Mesendoderm (in vitro differentiated cells): ENCODE results near the gene ABR.

ENCODE experiments used
- DNase-seq: peaks from one replicate; pipeline ENCODE4 v3.0.0; 2013
- H2AK5ac ChIP-seq: 2 replicates; pipeline ENCODE4 v1.6.1; 2013; ENCODE audit warnings: low read length, inconsistent platforms
- H2BK120ac ChIP-seq: 2 replicates; pipeline ENCODE4 v1.6.1; 2013; ENCODE audit warnings: low read depth, mild to moderate bottlenecking, low read length, moderate library complexity, mixed read lengths
- H2BK15ac ChIP-seq: replicated peaks from 2 replicates; pipeline ENCODE4 v1.6.1; 2013; ENCODE audit warnings: low read depth, mild to moderate bottlenecking, moderate library complexity
- H2BK5ac ChIP-seq: 2 replicates; pipeline ENCODE4 v1.6.1; 2013; ENCODE audit warnings: low read length, inconsistent platforms
- H3K18ac ChIP-seq: 2 replicates; pipeline ENCODE4 v1.6.1; 2013; ENCODE audit warnings: mild to moderate bottlenecking, low read length, mixed read lengths
- H3K23ac ChIP-seq: one replicate; pipeline ENCODE4 v1.6.1; 2013; ENCODE audit warnings: low read length
- H3K27ac ChIP-seq: 2 replicates; pipeline ENCODE4 v1.5.1; 2013; ENCODE audit warnings: low read depth, mild to moderate bottlenecking, inconsistent platforms, low read length, moderate library complexity
- H3K27me3 ChIP-seq: 2 replicates; pipeline ENCODE4 v1.6.1; 2013; ENCODE audit warnings: low read length, control low read depth, mild to moderate bottlenecking, inconsistent platforms; ENCODE audit not compliant: insufficient read depth, poor library complexity
- H3K36me3 ChIP-seq: 2 replicates; pipeline ENCODE4 v1.6.1; 2013; ENCODE audit warnings: low read length, inconsistent platforms; ENCODE audit not compliant: control insufficient read depth, insufficient read depth
- H3K4ac ChIP-seq: one replicate; pipeline ENCODE4 v1.6.1; 2013; ENCODE audit warnings: low read depth, mild to moderate bottlenecking, low read length, moderate library complexity
- H3K4me1 ChIP-seq: 2 replicates; pipeline ENCODE4 v1.6.1; 2013; ENCODE audit warnings: low read depth, low read length, inconsistent platforms; ENCODE audit not compliant: control insufficient read depth
- H3K4me2 ChIP-seq: 2 replicates; pipeline ENCODE4 v1.6.1; 2013; ENCODE audit warnings: low read length
- H3K4me3 ChIP-seq: 2 replicates; pipeline ENCODE4 v1.5.1; 2013; ENCODE audit warnings: mild to moderate bottlenecking, low read length
- H3K56ac ChIP-seq: one replicate; pipeline ENCODE4 v1.6.1; 2013; ENCODE audit warnings: low read length
- H3K79me1 ChIP-seq: 2 replicates; pipeline ENCODE4 v1.6.1; 2013; ENCODE audit warnings: low read length, inconsistent platforms
- H3K79me2 ChIP-seq: 2 replicates; pipeline ENCODE4 v1.6.1; 2013; ENCODE audit warnings: mild to moderate bottlenecking, low read length; ENCODE audit not compliant: control insufficient read depth, insufficient read depth
- H3K9ac ChIP-seq: 2 replicates; pipeline ENCODE4 v1.6.1; 2013; ENCODE audit warnings: low read length, inconsistent platforms
- H4K5ac ChIP-seq: one replicate; pipeline ENCODE4 v1.6.1; 2013; ENCODE audit warnings: low read length
- H4K8ac ChIP-seq: one replicate; pipeline ENCODE4 v1.6.1; 2013; ENCODE audit warnings: low read depth, mild to moderate bottlenecking, control low read depth, low read length, moderate library complexity
- WGBS: extraction: QIAGEN DNeasy Blood & Tissue Kit; methylation state at CpG from one replicate; pipeline ENCODE4 v1.1.7; 2013; ENCODE audit warnings: low lambda C conversion rate, missing lambda C conversion rate; ENCODE audit not compliant: insufficient coverage; ENCODE audit errors: extremely low coverage; 5-methylcytosine and 5-hydroxymethylcytosine counted together

ABR gene

GRCh38 chr17:1054656-1055055 lies 125.1 kb downstream of the ABR start:
- H3K4me3 ChIP-seq = no peak overlapping the region
- H2BK5ac ChIP-seq = no peak overlapping the region
- no peaks in the 10 kb centered on the region for H3K4me1 ChIP-seq

GRCh38 chr17:1053661-1054360 lies 126.0 kb downstream of the ABR start:
- Histone ChIP-seq H2BK120ac (no peak overlapping the region), H3K4me3 (no peak overlapping the region), H3K4ac (no peak overlapping the region), H3K23ac (no peak overlapping the region), H4K5ac (no peak overlapping the region), H2BK15ac (no peak overlapping the region), H3K79me2 (no peaks in the 10 kb centered on the region), H3K27me3 (no peaks in the 10 kb centered on the region), H3K56ac (no peak overlapping the region), H4K8ac (no peak overlapping the region), H2AK5ac (no peak overlapping the region), H3K9ac (no peak overlapping the region), H3K79me1 (no peaks in the 10 kb centered on the region), H3K4me2 (no peak overlapping the region), H3K36me3 (no peaks in the 10 kb centered on the region), H3K27ac (no peak overlapping the region), H3K4me1 (no peaks in the 10 kb centered on the region), H3K18ac (no peak overlapping the region), H2BK5ac (no peak overlapping the region)
- WGBS = no CpG with 5 or more reads among the region's 35 CpGs
- DNase-seq = no peak

More at GRCh38 chr17:1054656-1055055, 125.1 kb downstream of the ABR start:
- Histone ChIP-seq H3K4ac (no peak overlapping the region), H3K23ac (no peak overlapping the region), H4K5ac (no peak overlapping the region), H3K27ac (no peak overlapping the region), H3K79me1 (no peaks in the 10 kb centered on the region), H2BK120ac (no peak overlapping the region), H3K27me3 (no peaks in the 10 kb centered on the region), H3K4me2 (no peak overlapping the region), H2BK15ac (no peak overlapping the region), H3K9ac (no peak overlapping the region), H3K79me2 (no peaks in the 10 kb centered on the region), H2AK5ac (no peak overlapping the region), H4K8ac (no peak overlapping the region), H3K18ac (no peak overlapping the region), H3K56ac (no peak overlapping the region), H3K36me3 (no peaks in the 10 kb centered on the region)
- no CpG with 5 or more reads among the region's 4 CpGs for WGBS
- DNase-seq = no peak

- H3K36me3 ChIP-seq = no peaks in the 10 kb centered on the region
- DNase-seq = no peak
- H3K56ac ChIP-seq = no peak overlapping the region
- H2AK5ac ChIP-seq = no peak overlapping the region
- no peak overlapping the region for H4K5ac ChIP-seq
- no peak overlapping the region for H3K4me2 ChIP-seq
- WGBS = no CpG with 5 or more reads among the region's 33 CpGs
- no peak overlapping the region for H3K4me3 ChIP-seq
- H3K18ac ChIP-seq = no peak overlapping the region
- H3K79me2 ChIP-seq = no peaks in the 10 kb centered on the region
- no peak overlapping the region for H2BK5ac ChIP-seq
- no peaks in the 10 kb centered on the region for H3K4me1 ChIP-seq
- no peak overlapping the region for H4K8ac ChIP-seq
- no peaks in the 10 kb centered on the region for H3K79me1 ChIP-seq
- no peak overlapping the region for H3K4ac ChIP-seq
- H3K27me3 ChIP-seq = no peaks in the 10 kb centered on the region
- H2BK15ac ChIP-seq = no peak overlapping the region
- no peak overlapping the region for H2BK120ac ChIP-seq
- no peak overlapping the region for H3K27ac ChIP-seq
- no peak overlapping the region for H3K9ac ChIP-seq
- H3K23ac ChIP-seq = no peak overlapping the region
These were observed 128.5 kb downstream of the ABR start for GRCh38 chr17:1050996-1051925.

GRCh38 chr17:1050246-1050995 lies 129.4 kb downstream of the ABR start:
- Histone ChIP-seq H3K36me3 (no peaks in the 10 kb centered on the region), H3K27ac (no peak overlapping the region), H3K4me2 (no peak overlapping the region), H3K27me3 (no peaks in the 10 kb centered on the region), H3K4me3 (no peak overlapping the region), H3K79me2 (no peaks in the 10 kb centered on the region), H3K4ac (no peak overlapping the region), H4K8ac (no peak overlapping the region), H2AK5ac (no peak overlapping the region), H2BK120ac (no peak overlapping the region), H3K4me1 (no peaks in the 10 kb centered on the region), H3K9ac (no peak overlapping the region), H4K5ac (no peak overlapping the region), H2BK15ac (no peak overlapping the region), H2BK5ac (no peak overlapping the region), H3K23ac (no peak overlapping the region), H3K79me1 (no peaks in the 10 kb centered on the region), H3K18ac (no peak overlapping the region), H3K56ac (no peak overlapping the region)
- DNase-seq = no peak
- WGBS = no CpG with 5 or more reads among the region's 22 CpGs

GRCh38 chr17:1049446-1050225 lies 130.1 kb downstream of the ABR start:
- no peak overlapping the region for H3K9ac ChIP-seq
- no peak overlapping the region for H3K4me2 ChIP-seq
- no peak overlapping the region for H4K5ac ChIP-seq
- H3K27ac ChIP-seq = no peak overlapping the region
- no CpG with 5 or more reads among the region's 28 CpGs for WGBS
- no peaks in the 10 kb centered on the region for H3K4me1 ChIP-seq
- no peak for DNase-seq
- no peak overlapping the region for H2BK5ac ChIP-seq
- no peak overlapping the region for H4K8ac ChIP-seq
- no peak overlapping the region for H3K18ac ChIP-seq
- no peaks in the 10 kb centered on the region for H3K27me3 ChIP-seq
- H3K36me3 ChIP-seq = no peaks in the 10 kb centered on the region
- no peaks in the 10 kb centered on the region for H3K79me1 ChIP-seq
- H3K56ac ChIP-seq = no peak overlapping the region
- H3K4me3 ChIP-seq = no peak overlapping the region
- no peak overlapping the region for H2AK5ac ChIP-seq
- H2BK120ac ChIP-seq = no peak overlapping the region
- H3K23ac ChIP-seq = no peak overlapping the region
- H2BK15ac ChIP-seq = no peak overlapping the region
- H3K4ac ChIP-seq = no peak overlapping the region
- H3K79me2 ChIP-seq = no peaks in the 10 kb centered on the region
